Endothelial cell (in vitro differentiated cells): Measurements from ENCODE around the gene CPPED1. TPM values are rescaled to one million over a fixed set of nuclear protein-coding genes. Genes with fewer than 3 reads are reported as not detected.

ENCODE experiments used
- DNase-seq: peaks from one replicate; pipeline ENCODE4 v3.0.0; 2021; ENCODE audit warnings: low spot score
- H3K27ac Mint-ChIP-seq: one replicate; pipeline ENCODE4 v1.8.0; 2021; ENCODE audit warnings: mixed read lengths, inconsistent platforms; ENCODE audit not compliant: unreplicated experiment
- H3K27me3 Mint-ChIP-seq: one replicate; pipeline ENCODE4 v1.8.0; 2021; ENCODE audit warnings: mild to moderate bottlenecking, moderate library complexity, mixed read lengths, inconsistent platforms; ENCODE audit not compliant: unreplicated experiment
- H3K36me3 Mint-ChIP-seq: one replicate; pipeline ENCODE4 v1.8.0; 2021; ENCODE audit warnings: mild to moderate bottlenecking, low read depth, mixed read lengths, inconsistent platforms; ENCODE audit not compliant: unreplicated experiment
- H3K4me1 Mint-ChIP-seq: one replicate; pipeline ENCODE4 v1.8.0; 2021; ENCODE audit warnings: mild to moderate bottlenecking, mixed read lengths, inconsistent platforms; ENCODE audit not compliant: unreplicated experiment
- H3K4me3 Mint-ChIP-seq: one replicate; pipeline ENCODE4 v1.8.0; 2021; ENCODE audit warnings: mild to moderate bottlenecking, mixed read lengths, inconsistent platforms; ENCODE audit not compliant: unreplicated experiment
- H3K9me3 Mint-ChIP-seq: one replicate; pipeline ENCODE4 v1.8.0; 2021; ENCODE audit warnings: mixed read lengths, inconsistent platforms; ENCODE audit not compliant: unreplicated experiment
- total RNA-seq: library from RNA; stranded (reverse); fragmentation: NEBNext Ultra II Directional; extraction: Animal tissue kit (Norgen Biotek cat#: 25700); gene quantifications from one replicate; pipeline ENCODE4 v1.2.1, GENCODE V29; 2021; ENCODE audit not compliant: unreplicated experiment
- TF ChIP-seq, protein P1 (sequence below): fragments of 200-600 bp; sonication (generic); IDR thresholded peaks from one replicate; pipeline ENCODE4 v1.5.0; 2021; ENCODE audit warnings: antibody characterized with exemption; ENCODE audit not compliant: unreplicated experiment

The CPPED1 gene
- total RNA-seq, 1 donor from 2014 or later, result 11.6 TPM

DNA sequence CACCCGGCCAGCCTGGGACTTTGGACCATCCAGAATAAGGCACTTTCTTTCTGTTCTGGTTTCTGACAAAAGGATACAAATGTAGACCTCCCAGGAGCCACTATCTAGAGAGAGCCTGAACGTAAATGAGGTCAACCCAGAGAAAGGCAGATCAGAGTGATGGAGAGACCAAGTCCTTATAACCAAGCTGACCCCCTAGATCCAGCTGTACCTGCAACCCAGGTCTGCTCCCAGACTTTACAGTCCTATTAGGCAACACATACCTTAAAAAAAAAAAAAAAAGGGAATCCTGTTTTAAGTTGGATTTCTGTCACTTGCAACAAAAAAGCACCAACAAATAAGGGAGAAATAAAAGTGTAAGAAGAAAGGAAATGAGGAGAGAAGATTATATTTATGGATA is 23.2 kb downstream of the CPPED1 start:
- TF ChIP-seq, protein P1, sequence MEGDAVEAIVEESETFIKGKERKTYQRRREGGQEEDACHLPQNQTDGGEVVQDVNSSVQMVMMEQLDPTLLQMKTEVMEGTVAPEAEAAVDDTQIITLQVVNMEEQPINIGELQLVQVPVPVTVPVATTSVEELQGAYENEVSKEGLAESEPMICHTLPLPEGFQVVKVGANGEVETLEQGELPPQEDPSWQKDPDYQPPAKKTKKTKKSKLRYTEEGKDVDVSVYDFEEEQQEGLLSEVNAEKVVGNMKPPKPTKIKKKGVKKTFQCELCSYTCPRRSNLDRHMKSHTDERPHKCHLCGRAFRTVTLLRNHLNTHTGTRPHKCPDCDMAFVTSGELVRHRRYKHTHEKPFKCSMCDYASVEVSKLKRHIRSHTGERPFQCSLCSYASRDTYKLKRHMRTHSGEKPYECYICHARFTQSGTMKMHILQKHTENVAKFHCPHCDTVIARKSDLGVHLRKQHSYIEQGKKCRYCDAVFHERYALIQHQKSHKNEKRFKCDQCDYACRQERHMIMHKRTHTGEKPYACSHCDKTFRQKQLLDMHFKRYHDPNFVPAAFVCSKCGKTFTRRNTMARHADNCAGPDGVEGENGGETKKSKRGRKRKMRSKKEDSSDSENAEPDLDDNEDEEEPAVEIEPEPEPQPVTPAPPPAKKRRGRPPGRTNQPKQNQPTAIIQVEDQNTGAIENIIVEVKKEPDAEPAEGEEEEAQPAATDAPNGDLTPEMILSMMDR, result no peak
- Mint-ChIP-seq H3K4me3 (no peak overlapping the region), H3K36me3 (peaks cover 8% of the 10 kb centered on the region), H3K27me3 (no peaks in the 10 kb centered on the region), H3K4me1 (no peaks in the 10 kb centered on the region), H3K27ac (no peak overlapping the region), H3K9me3 (no peaks in the 10 kb centered on the region)
- no peak for DNase-seq

DNA sequence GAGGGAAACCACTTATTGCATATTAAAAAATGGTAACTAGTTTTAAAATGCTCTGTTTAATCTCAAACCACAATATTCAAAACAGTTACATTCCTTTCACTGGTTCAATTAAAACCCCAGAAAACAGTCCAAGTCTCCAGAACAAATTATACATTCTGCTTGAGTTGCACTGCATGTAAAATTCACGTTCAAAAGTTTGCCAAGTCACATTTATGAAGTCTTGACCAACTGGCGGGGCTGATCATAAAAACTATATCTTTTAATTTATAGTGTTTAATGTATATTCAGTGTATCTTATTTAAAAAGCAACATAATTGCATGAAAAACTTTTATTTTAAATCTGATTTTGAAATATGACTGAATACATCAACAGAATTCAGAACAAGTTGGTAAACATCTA is 25.0 kb downstream of the CPPED1 start:
- Mint-ChIP-seq H3K27ac (no peak overlapping the region), H3K9me3 (no peaks in the 10 kb centered on the region), H3K36me3 (peaks cover 8% of the 10 kb centered on the region), H3K4me3 (no peak overlapping the region), H3K27me3 (no peaks in the 10 kb centered on the region), H3K4me1 (no peaks in the 10 kb centered on the region)
- TF ChIP-seq, protein P1, result no peak
- no peak for DNase-seq

DNA sequence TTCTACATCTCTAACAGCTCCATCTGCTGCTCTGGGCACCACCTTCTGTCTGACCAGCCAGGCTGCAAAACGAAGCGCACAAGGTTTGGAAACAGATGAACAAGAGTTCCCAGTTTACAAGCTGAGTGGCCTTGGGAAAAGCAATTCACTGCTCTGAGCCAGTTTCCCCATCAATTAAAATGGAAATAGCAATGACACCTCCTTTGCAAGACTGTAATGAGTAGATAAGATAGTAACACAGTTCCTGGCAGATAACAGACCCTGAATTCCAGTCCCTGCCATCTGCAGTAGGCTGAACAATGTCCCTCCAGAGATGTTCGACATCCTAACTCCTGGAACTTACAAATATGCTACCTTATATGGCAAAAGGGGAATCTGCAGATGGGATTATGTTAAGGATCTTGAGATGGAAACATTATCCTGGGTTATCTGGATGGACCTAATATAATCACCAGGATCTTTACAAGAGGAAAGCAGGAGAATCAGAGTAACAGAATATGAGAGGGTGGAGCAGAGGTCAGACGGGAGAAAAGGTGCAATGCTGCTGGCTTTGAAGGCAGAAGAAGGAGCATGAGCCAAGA is 27.9 kb downstream of the CPPED1 start:
- TF ChIP-seq, protein P1, result no peak
- H3K36me3 Mint-ChIP-seq, result peaks cover 8% of the 10 kb centered on the region
- no peak for DNase-seq
- H3K27ac Mint-ChIP-seq, result no peak overlapping the region
- no peak overlapping the region for H3K4me3 Mint-ChIP-seq
- no peaks in the 10 kb centered on the region for H3K27me3 Mint-ChIP-seq
- H3K4me1 Mint-ChIP-seq, result peaks cover 5% of the 10 kb centered on the region
- no peaks in the 10 kb centered on the region for H3K9me3 Mint-ChIP-seq

DNA sequence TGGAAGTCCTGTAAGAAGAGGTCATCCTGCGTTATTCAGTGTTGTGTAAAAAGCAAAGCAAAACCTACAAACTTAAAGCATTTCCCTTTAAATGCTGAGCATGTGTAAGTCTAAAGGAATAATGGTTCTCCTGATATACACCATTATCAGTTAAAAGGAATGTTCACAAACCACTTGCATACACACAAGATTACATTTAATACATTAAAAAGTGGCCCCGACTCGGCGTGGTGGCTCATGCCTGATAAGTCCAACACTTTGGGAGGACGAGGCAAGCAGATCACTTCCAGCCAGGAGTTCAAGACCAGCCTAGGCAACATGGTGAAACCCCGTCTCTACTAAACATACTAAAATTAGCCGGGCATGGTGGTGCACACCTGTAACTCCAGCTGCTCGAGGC is 30.5 kb downstream of the CPPED1 start:
- peaks cover 5% of the 10 kb centered on the region for H3K4me1 Mint-ChIP-seq
- no peak overlapping the region for H3K27ac Mint-ChIP-seq
- H3K36me3 Mint-ChIP-seq, result peaks cover 8% of the 10 kb centered on the region
- DNase-seq, result no peak
- H3K27me3 Mint-ChIP-seq, result peaks cover 1% of the 10 kb centered on the region
- no peak overlapping the region for H3K4me3 Mint-ChIP-seq
- TF ChIP-seq, protein P1, result no peak
- no peaks in the 10 kb centered on the region for H3K9me3 Mint-ChIP-seq

DNA sequence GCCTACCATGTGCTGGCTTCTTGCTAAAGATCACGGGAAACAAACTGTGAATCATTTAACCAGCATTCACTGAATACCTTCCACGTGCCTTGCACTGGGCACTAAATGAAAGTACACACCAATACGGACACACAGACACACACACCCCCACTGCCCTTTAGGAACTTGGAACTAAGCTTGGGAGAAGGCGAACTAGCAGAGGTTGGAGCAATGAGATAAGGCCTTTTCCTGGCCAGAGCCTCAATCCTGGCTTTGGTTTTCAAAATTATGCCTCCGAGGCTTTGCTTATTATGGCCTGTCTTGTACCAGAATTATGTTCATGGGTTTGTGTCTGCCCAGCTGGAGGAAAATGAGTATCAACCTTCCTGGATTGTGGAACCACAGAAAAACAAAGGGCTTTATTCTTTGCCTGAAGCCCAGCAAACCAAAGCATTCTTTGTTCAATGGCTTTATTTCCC is 32.3 kb downstream of the CPPED1 start:
- no peak for DNase-seq

More for the DNA sequence above, 32.3 kb downstream of the CPPED1 start:
- no peak overlapping the region for H3K4me3 Mint-ChIP-seq
- H3K9me3 Mint-ChIP-seq, result no peaks in the 10 kb centered on the region
- H3K27ac Mint-ChIP-seq, result no peak overlapping the region
- H3K4me1 Mint-ChIP-seq, result peaks cover 5% of the 10 kb centered on the region
- H3K27me3 Mint-ChIP-seq, result peaks cover 1% of the 10 kb centered on the region
- H3K36me3 Mint-ChIP-seq, result peaks cover 8% of the 10 kb centered on the region
- TF ChIP-seq, protein P1, result no peak
